ENCODE measurements around the gene AMPD2. TPM values are rescaled to one million over a fixed set of nuclear protein-coding genes. Genes with fewer than 3 reads are reported as not detected.
"Not testable (repeated sequence)": the region's sequence is repeated elsewhere in the genome, so short reads cannot be mapped to it uniquely, and the experiment has no call there.

The AMPD2 gene
- total RNA-seq, 4 donors from 2014 or later, result 48.3 to 158 (median 110) TPM

- no peak for TF ChIP-seq POLR2A (IDR thresholded peaks at IDR 0.05)
- TF ChIP-seq CTCF (IDR thresholded peaks at IDR 0.05), result no peak
- H3K36me3 ChIP-seq, result peaks cover 0 to 5% (median 0%) of the 10 kb centered on the region in 3 donors
- H3K9me3 ChIP-seq, result no peaks in the 10 kb centered on the region
- peaks cover 0 to 14% (median 2%) of the 10 kb centered on the region in 4 donors for H3K4me1 ChIP-seq
- H3K27ac ChIP-seq, result no peak overlapping the region
- no peak overlapping the region for H3K4me3 ChIP-seq
- H3K27me3 ChIP-seq, result no peaks in the 10 kb centered on the region
- no peak for DNase-seq
These were observed 51.4 kb downstream of the AMPD2 start for GRCh38 chr1:109671067-109671466.

- H3K4me1 ChIP-seq, H3K9me3 ChIP-seq, H3K27me3 ChIP-seq, DNase-seq, H3K36me3 ChIP-seq, H3K27ac ChIP-seq, H3K4me3 ChIP-seq: not testable (repeated sequence)
These were observed 54.2 kb downstream of the AMPD2 start for GRCh38 chr1:109673861-109674260.

GRCh38 chr1:109676683-109677381 is 57.2 kb downstream of the AMPD2 start:
- H3K9me3 ChIP-seq, H3K27ac ChIP-seq, H3K4me1 ChIP-seq, DNase-seq, H3K4me3 ChIP-seq, H3K36me3 ChIP-seq, H3K27me3 ChIP-seq: not testable (repeated sequence)

- H3K4me1 ChIP-seq, result no peaks in the 10 kb centered on the region
- no peak for DNase-seq
- H3K9me3 ChIP-seq, result no peaks in the 10 kb centered on the region
- H3K4me3 ChIP-seq, result no peak overlapping the region
- peaks cover 0 to 5% (median 0%) of the 10 kb centered on the region in 3 donors for H3K36me3 ChIP-seq
- no peaks in the 10 kb centered on the region for H3K27me3 ChIP-seq
- TF ChIP-seq POLR2A (IDR thresholded peaks at IDR 0.05), result no peak
- no peak for TF ChIP-seq CTCF (IDR thresholded peaks at IDR 0.05)
- H3K27ac ChIP-seq, result no peak overlapping the region
These were observed 57.8 kb downstream of the AMPD2 start for GRCh38 chr1:109677459-109677858.

GRCh38 chr1:109678637-109679036 is 59.0 kb downstream of the AMPD2 start:
- H3K36me3 ChIP-seq, H3K4me1 ChIP-seq, H3K27me3 ChIP-seq, DNase-seq, H3K27ac ChIP-seq, H3K4me3 ChIP-seq, H3K9me3 ChIP-seq: not testable (repeated sequence)

Small RNAs within 50 kb of the gene (small RNA-seq; reads per million reads assigned to genes)
- 0 reads per million in 2 donors for gene RNU6V

Other genes with a start within 250 kb of the AMPD2 start
- gene SORT1, start 221.9 kb upstream of the AMPD2 start, total RNA-seq, result 100 to 1,000 TPM in 2 of 4 donors, 10 to 100 TPM in 2; 24.8 to 124 (median 96.0) TPM
- 10 to 100 TPM; 29.7 to 69.3 (median 50.4) TPM for gene PSMA5, start 193.4 kb upstream of the AMPD2 start, total RNA-seq
- under 1 TPM in 1 of 4 donors, not detected in 3; 0.67 TPM for gene SYPL2, start 153.3 kb upstream of the AMPD2 start, total RNA-seq
- 10 to 100 TPM in 1 of 4 donors, 1 to 10 TPM in 3; 2.3 to 12.7 (median 7.3) TPM for gene ATXN7L2, start 135.9 kb upstream of the AMPD2 start, total RNA-seq
- 10 to 100 TPM in 3 of 4 donors, 1 to 10 TPM in 1; 1.7 to 24.0 (median 20.9) TPM for gene CYB561D1, start 125.7 kb upstream of the AMPD2 start, total RNA-seq
- gene AMIGO1, start 110.1 kb upstream of the AMPD2 start, total RNA-seq, result 1 to 10 TPM; 2.5 to 7.4 (median 5.0) TPM
- gene GPR61, start 80.0 kb upstream of the AMPD2 start, total RNA-seq, result under 1 TPM in 1 of 4 donors, not detected in 3; 0.40 TPM
- gene GNAI3, start 71.2 kb upstream of the AMPD2 start, total RNA-seq, result 1 to 10 TPM; 4.1 to 6.8 (median 5.8) TPM
- not detected for gene GNAT2, start 221 bp upstream of the AMPD2 start, total RNA-seq
- 100 to 1,000 TPM in 3 of 4 donors, 10 to 100 TPM in 1; 76.7 to 276 (median 228) TPM for gene GSTM4, start 36.3 kb downstream of the AMPD2 start, total RNA-seq
- 100 to 1,000 TPM in 2 of 4 donors, 10 to 100 TPM in 2; 38.5 to 242 (median 116) TPM for gene GSTM2, start 48.2 kb downstream of the AMPD2 start, total RNA-seq
- gene GSTM1, start 68.0 kb downstream of the AMPD2 start, total RNA-seq, result 10 to 100 TPM in 1 of 4 donors, not detected in 3; 93.7 TPM
- 1 to 10 TPM in 2 of 4 donors, under 1 TPM in 1, not detected in 1; 0.85 to 5.0 (median 2.0) TPM for gene GSTM5, start 92.4 kb downstream of the AMPD2 start, total RNA-seq
- 10 to 100 TPM; 16.3 to 72.6 (median 32.4) TPM for gene GSTM3, start 121.2 kb downstream of the AMPD2 start, total RNA-seq
- gene EPS8L3, start 144.1 kb downstream of the AMPD2 start, total RNA-seq, result 100 to 1,000 TPM; 263 to 745 (median 649) TPM